Vagina (tissue), 2 donors: Measurements from ENCODE around the gene AJUBA.

Experiments
- POLR2A ChIP-seq, 2 donors: fragments of 450-650 bp; IDR thresholded peaks; one replicate each; pipeline ENCODE4 v1.6.1; 2017; ENCODE audit warnings: antibody characterized with exemption in 2 of 2, mild to moderate bottlenecking in 2 of 2, moderate library complexity in 2 of 2
- TF ChIP-seq, protein P1 (sequence below), 3 experiments: fragments of 450-650 bp in 2 of 3; fragments of 200-600 bp in 1 of 3; sonication (generic) in 1 of 3; IDR thresholded peaks; one replicate each; pipeline ENCODE4 v1.5.1; 2017 to 2019; ENCODE audit warnings: antibody characterized with exemption in 3 of 3, mild to moderate bottlenecking in 2 of 3, moderate library complexity in 2 of 3

DNA sequence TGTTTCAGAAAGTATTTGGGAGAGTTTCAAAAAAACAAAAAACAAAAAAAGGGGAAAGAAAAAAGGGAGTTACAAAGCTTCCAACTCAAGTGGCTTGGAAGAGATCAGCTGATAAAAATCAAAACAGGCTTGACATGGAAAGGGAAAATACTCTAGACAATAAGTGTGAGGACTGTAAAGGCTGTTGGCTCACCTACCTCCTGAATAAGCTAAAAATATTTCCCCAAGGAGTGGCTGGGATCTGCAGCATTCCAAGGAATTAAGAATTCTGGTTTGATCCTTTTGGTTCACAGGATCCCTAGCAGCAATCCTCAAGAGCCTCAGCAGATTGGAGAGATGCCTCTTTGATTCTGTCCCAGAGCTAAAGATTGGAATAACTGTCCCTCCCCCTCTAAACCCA lies 11.2 kb upstream of the AJUBA start:
- no peak for TF ChIP-seq POLR2A (IDR thresholded peaks at IDR 0.05)
- TF ChIP-seq, protein P1, sequence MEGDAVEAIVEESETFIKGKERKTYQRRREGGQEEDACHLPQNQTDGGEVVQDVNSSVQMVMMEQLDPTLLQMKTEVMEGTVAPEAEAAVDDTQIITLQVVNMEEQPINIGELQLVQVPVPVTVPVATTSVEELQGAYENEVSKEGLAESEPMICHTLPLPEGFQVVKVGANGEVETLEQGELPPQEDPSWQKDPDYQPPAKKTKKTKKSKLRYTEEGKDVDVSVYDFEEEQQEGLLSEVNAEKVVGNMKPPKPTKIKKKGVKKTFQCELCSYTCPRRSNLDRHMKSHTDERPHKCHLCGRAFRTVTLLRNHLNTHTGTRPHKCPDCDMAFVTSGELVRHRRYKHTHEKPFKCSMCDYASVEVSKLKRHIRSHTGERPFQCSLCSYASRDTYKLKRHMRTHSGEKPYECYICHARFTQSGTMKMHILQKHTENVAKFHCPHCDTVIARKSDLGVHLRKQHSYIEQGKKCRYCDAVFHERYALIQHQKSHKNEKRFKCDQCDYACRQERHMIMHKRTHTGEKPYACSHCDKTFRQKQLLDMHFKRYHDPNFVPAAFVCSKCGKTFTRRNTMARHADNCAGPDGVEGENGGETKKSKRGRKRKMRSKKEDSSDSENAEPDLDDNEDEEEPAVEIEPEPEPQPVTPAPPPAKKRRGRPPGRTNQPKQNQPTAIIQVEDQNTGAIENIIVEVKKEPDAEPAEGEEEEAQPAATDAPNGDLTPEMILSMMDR (IDR thresholded peaks at IDR 0.05), result no peak
